Measurements from ENCODE around the gene ARVCF. TPM values are rescaled to one million over a fixed set of nuclear protein-coding genes. Genes with fewer than 3 reads are reported as not detected.
A peak's percentile ranks its signal among the peaks of the same experiment; 100 is the strongest.

Gene ARVCF
- total and polyA plus RNA-seq, 9 of the 15 experiments (the other 6 are each of a cell fraction or from before 2014, with no cell fraction given), result 0.03 to 97.4 (median 15.6) TPM

GRCh38 chr22:19948057-19948760, 68.4 kb downstream of the ARVCF start (continued):
- TF ChIP-seq NR2C2 (CRISPR knock-in tag; IDR thresholded peaks at IDR 0.05), result no peak
- TF ChIP-seq NR2C2 (tag; IDR thresholded peaks at IDR 0.05), result no peak
- TF ChIP-seq MYNN (IDR thresholded peaks at IDR 0.05), result no peak
- no peak for TF ChIP-seq MYNN (CRISPR knock-in tag; IDR thresholded peaks at IDR 0.05)
- 0 out of 2 replicates have a peak, but pooled peaks have one; percentile 46 for TF ChIP-seq ZNF444 (CRISPR knock-in tag; IDR thresholded peaks at IDR 0.05)
- TF ChIP-seq MTA2 (IDR thresholded peaks at IDR 0.05; ENCODE audit: low read depth), result no peak
- no peak for TF ChIP-seq ZNF41 (CRISPR knock-in tag; conservative IDR thresholded peaks at IDR 0.05)
- TF ChIP-seq RBM15 (IDR thresholded peaks at IDR 0.05; ENCODE audit: insufficient read depth, low read length), result no peak
- no peak for TF ChIP-seq ZNF121 (CRISPR knock-in tag; conservative IDR thresholded peaks at IDR 0.05)
- no peak for TF ChIP-seq BHLHE40 (IDR thresholded peaks at IDR 0.05; ENCODE audit: low read length)
- TF ChIP-seq RBFOX2 (IDR thresholded peaks at IDR 0.05; ENCODE audit: low read depth, low read length), result no peak
- 0 out of 2 replicates have a peak, but pooled peaks have one; percentile 21 for TF ChIP-seq ZNF830 (CRISPR knock-in tag; IDR thresholded peaks at IDR 0.05)
- no peak for TF ChIP-seq MEIS2 (IDR thresholded peaks at IDR 0.05; ENCODE audit: partially characterized antibody)
- no peak for TF ChIP-seq ZNF3 (CRISPR knock-in tag; IDR thresholded peaks at IDR 0.05)
- TF ChIP-seq NFYB (IDR thresholded peaks at IDR 0.05; ENCODE audit: extremely low read depth, insufficient read length), result no peak
- no peak for TF ChIP-seq MED1 (CRISPR knock-in tag; IDR thresholded peaks at IDR 0.05; ENCODE audit: borderline replicate concordance)
- TF ChIP-seq KLF10 (CRISPR knock-in tag; IDR thresholded peaks at IDR 0.05), result peak; percentile 65; the same call in 1 of the 2 replicates
- TF ChIP-seq ZNF561 (CRISPR knock-in tag; conservative IDR thresholded peaks at IDR 0.05), result 0 out of 2 replicates have a peak, but pooled peaks have one; percentile 41
- TF ChIP-seq EWSR1 (IDR thresholded peaks at IDR 0.05; ENCODE audit: borderline replicate concordance, low read depth, partially characterized antibody), result no peak
- TF ChIP-seq, protein P1, sequence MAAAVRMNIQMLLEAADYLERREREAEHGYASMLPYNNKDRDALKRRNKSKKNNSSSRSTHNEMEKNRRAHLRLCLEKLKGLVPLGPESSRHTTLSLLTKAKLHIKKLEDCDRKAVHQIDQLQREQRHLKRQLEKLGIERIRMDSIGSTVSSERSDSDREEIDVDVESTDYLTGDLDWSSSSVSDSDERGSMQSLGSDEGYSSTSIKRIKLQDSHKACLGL (CRISPR knock-in tag; IDR thresholded peaks at IDR 0.05; ENCODE audit: borderline replicate concordance, poor library complexity, severe bottlenecking), result no peak
- no peak for TF ChIP-seq CREB1 (IDR thresholded peaks at IDR 0.05)
- no peak for TF ChIP-seq CREB1 (CRISPR knock-in tag; IDR thresholded peaks at IDR 0.05)
- TF ChIP-seq, protein P2, sequence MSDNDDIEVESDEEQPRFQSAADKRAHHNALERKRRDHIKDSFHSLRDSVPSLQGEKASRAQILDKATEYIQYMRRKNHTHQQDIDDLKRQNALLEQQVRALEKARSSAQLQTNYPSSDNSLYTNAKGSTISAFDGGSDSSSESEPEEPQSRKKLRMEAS (CRISPR knock-in tag; IDR thresholded peaks at IDR 0.05), result no peak
- TF ChIP-seq CSDE1 (IDR thresholded peaks at IDR 0.05), result no peak

All from K562 (cell line).